Caco-2 (cell line): ENCODE measurements around the gene JARID2. TPM values are rescaled to one million over a fixed set of nuclear protein-coding genes. Genes with fewer than 3 reads are reported as not detected.

Source experiments
- BruUV-seq: library from RNA; stranded (reverse); fragments of 400-500 nt; replicated peaks from 2 replicates; lab custom pipeline; 2021; lab: Mats Ljungman, UMichigan
- CTCF ChIA-PET: fragments of 300-600 bp; sonication (Branson Sonifier 250); formaldehyde crosslinking; loops from one replicate; lab custom pipeline; 2022; ENCODE audit warnings: antibody characterized with exemption; lab: Charles Lee
- POLR2A ChIA-PET: fragments of 300-600 bp; sonication (Branson Sonifier 250); formaldehyde crosslinking; loops from one replicate; lab custom pipeline; 2022; ENCODE audit warnings: antibody characterized with exemption; lab: Charles Lee
- DNase-seq, 2 experiments: peaks; one replicate each; pipeline versions ENCODE4 v3.0.0 to v3.0.0-alpha.2; 2020 to 2022
- H3K27me3 ChIP-seq: replicated peaks from 2 replicates; pipeline ENCODE4 v1.6.0; 2011; ENCODE audit warnings: low read length; ENCODE audit not compliant: control insufficient read depth, insufficient read depth
- H3K36me3 ChIP-seq: 2 replicates; pipeline ENCODE4 v1.5.1; 2011; ENCODE audit warnings: low read length; ENCODE audit not compliant: control insufficient read depth, insufficient read depth
- H3K4me1 ChIP-seq: fragments of 250-450 bp; sonication (Bioruptor Pico); 2 replicates; pipeline ENCODE4 v1.5.1; 2020; ENCODE audit warnings: mild to moderate bottlenecking
- H3K4me3 ChIP-seq: 2 replicates; pipeline ENCODE4 v1.5.1; 2011; ENCODE audit warnings: low read depth, mild to moderate bottlenecking, control low read depth, low read length
- H3K9me3 ChIP-seq: fragments of 250-450 bp; sonication (Bioruptor Pico); 2 replicates; pipeline ENCODE4 v1.5.1; 2020; ENCODE audit warnings: mild to moderate bottlenecking, moderate library complexity
- H3K27ac Mint-ChIP-seq: one replicate; pipeline ENCODE4 v1.8.0; 2022; ENCODE audit warnings: mixed read lengths; ENCODE audit not compliant: unreplicated experiment
- H3K27me3 Mint-ChIP-seq: one replicate; pipeline ENCODE4 v1.8.0; 2022; ENCODE audit warnings: mixed read lengths; ENCODE audit not compliant: insufficient read depth, unreplicated experiment
- H3K36me3 Mint-ChIP-seq: one replicate; pipeline ENCODE4 v1.8.0; 2022; ENCODE audit warnings: mild to moderate bottlenecking, mixed read lengths; ENCODE audit not compliant: insufficient read depth, unreplicated experiment
- H3K4me1 Mint-ChIP-seq: one replicate; pipeline ENCODE4 v1.8.0; 2022; ENCODE audit warnings: low read depth, mixed read lengths; ENCODE audit not compliant: unreplicated experiment
- H3K4me3 Mint-ChIP-seq: one replicate; pipeline ENCODE4 v1.8.0; 2022; ENCODE audit warnings: mild to moderate bottlenecking, moderate library complexity, mixed read lengths; ENCODE audit not compliant: unreplicated experiment
- H3K9me3 Mint-ChIP-seq: one replicate; pipeline ENCODE4 v1.8.0; 2022; ENCODE audit warnings: mixed read lengths; ENCODE audit not compliant: unreplicated experiment
- CTCF ChIP-seq, 2 experiments: fragments of 200-600 bp in 1 of 2; IDR thresholded peaks; 1 replicate in 1 of 2; 2 replicates in 1 of 2; pipeline versions ENCODE4 v1.5.1 to v1.8.0; 2011 to 2022; ENCODE audit warnings: antibody characterized with exemption in 1 of 2, control low read depth in 1 of 2, inconsistent platforms in 1 of 2, low read depth in 1 of 2, low read length in 1 of 2, mild to moderate bottlenecking in 1 of 2, moderate library complexity in 1 of 2; ENCODE audit not compliant: insufficient read depth in 1 of 2, severe bottlenecking in 1 of 2, unreplicated experiment in 1 of 2
- intact Hi-C: fragments of 100-400 bp; cut with micrococcal nuclease; formaldehyde crosslinking; loops from one replicate; pipeline ENCODE4 v1.10.0; 2022; ENCODE audit not compliant: unreplicated experiment
- total RNA-seq: library from RNA; stranded (reverse); gene quantifications from 2 replicates; pipeline ENCODE4 v1.2.3, GENCODE V29; 2022

JARID2 gene
- total RNA-seq, 1 experiment from 2014 or later: 18.3 TPM

DNA sequence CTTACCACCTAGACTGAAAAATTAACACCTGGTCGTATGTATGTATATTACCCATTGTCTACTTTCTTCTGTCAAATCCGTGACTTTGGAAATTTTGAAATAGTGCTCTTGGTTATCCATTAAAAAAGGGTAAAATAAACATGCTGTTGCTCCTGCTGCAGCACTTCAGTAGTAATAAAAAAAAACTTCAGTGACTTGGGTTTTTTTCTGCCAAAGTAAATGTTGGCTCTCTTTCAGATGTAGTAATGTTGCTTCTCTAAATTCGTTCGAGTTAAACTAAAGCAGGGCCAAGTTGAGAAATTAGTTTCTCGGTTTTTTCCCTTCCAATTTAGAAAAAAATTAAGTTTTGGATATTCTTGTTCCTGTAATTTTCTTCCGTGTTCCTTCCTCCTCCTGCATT is 34.2 kb downstream of the JARID2 start:
- peak overlapping the region; percentile 41 for H3K4me3 Mint-ChIP-seq
- H3K4me1 ChIP-seq: peaks cover 58% of the 10 kb centered on the region
- no peak overlapping the region for H3K4me3 ChIP-seq
- H3K4me1 Mint-ChIP-seq: peaks cover 31% of the 10 kb centered on the region
- ChIA-PET POLR2A (no interaction called here), CTCF (no interaction called here)
- no peaks in the 10 kb centered on the region for H3K9me3 Mint-ChIP-seq
- no peaks in the 10 kb centered on the region for H3K36me3 ChIP-seq
- no TSS peak for BruUV-seq
- no peaks in the 10 kb centered on the region for H3K36me3 Mint-ChIP-seq
- no peaks in the 10 kb centered on the region for H3K27me3 Mint-ChIP-seq
- intact Hi-C loops: loop anchor here (5.0 kb wide), 1 partner anchor 33 kb away; the partner anchor contains the start of gene JARID2
- H3K9me3 ChIP-seq: no peaks in the 10 kb centered on the region
- no peak for DNase-seq
- H3K27ac Mint-ChIP-seq: peak overlapping the region; percentile 82
- TF ChIP-seq CTCF (IDR thresholded peaks at IDR 0.05; ENCODE audit: insufficient read depth in 1 of 2, low read depth in 1 of 2, low read length in 1 of 2, severe bottlenecking in 1 of 2, unreplicated experiment in 1 of 2): no peak
- H3K27me3 ChIP-seq: no peaks in the 10 kb centered on the region

DNA sequence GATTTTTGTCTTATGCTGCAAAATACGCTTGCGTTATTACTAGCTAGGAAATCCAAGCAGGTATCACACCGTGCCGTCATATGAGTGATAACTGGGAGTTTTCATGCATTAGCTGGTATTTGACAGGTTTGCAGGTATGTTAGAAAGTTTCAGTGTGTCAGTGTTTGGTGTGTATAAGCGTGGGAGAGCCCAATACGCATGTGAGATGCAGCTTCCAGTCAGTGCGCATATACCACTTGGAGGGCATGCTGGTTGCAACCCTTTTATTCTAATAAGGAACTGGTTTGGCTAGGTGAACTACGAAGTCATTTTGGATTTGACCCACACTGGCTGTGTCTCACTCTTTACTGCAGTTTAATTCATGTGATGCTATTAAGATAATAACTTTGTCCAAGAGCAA is 35.1 kb downstream of the JARID2 start:
- H3K36me3 Mint-ChIP-seq: no peaks in the 10 kb centered on the region
- no peaks in the 10 kb centered on the region for H3K9me3 Mint-ChIP-seq
- no TSS peak for BruUV-seq
- H3K27me3 Mint-ChIP-seq: no peaks in the 10 kb centered on the region
- TF ChIP-seq CTCF (IDR thresholded peaks at IDR 0.05; ENCODE audit: insufficient read depth in 1 of 2, low read depth in 1 of 2, low read length in 1 of 2, severe bottlenecking in 1 of 2, unreplicated experiment in 1 of 2): no peak
- Histone ChIP-seq H3K27me3 (no peaks in the 10 kb centered on the region), H3K36me3 (no peaks in the 10 kb centered on the region), H3K9me3 (no peaks in the 10 kb centered on the region; the same call in 1 of the 2 replicates), H3K4me1 (peaks cover 65% of the 10 kb centered on the region), H3K4me3 (no peak overlapping the region)
- DNase-seq: no peak
- intact Hi-C loops: loop anchor here (5.0 kb wide), 1 partner anchor 34 kb away; the partner anchor contains the start of gene JARID2
- no peak overlapping the region for H3K4me3 Mint-ChIP-seq
- ChIA-PET CTCF (no interaction called here), POLR2A (no interaction called here)
- H3K4me1 Mint-ChIP-seq: peaks cover 31% of the 10 kb centered on the region
- H3K27ac Mint-ChIP-seq: peak overlapping the region; percentile 82

- intact Hi-C loops: loop anchor here (5.0 kb wide), 1 partner anchor 35 kb away; the partner anchor contains the start of gene JARID2
- CTCF ChIA-PET: no interaction called here
- Histone ChIP-seq H3K27me3 (no peaks in the 10 kb centered on the region), H3K36me3 (no peaks in the 10 kb centered on the region), H3K4me3 (no peak overlapping the region), H3K9me3 (no peaks in the 10 kb centered on the region; the same call in 1 of the 2 replicates), H3K4me1 (peaks cover 65% of the 10 kb centered on the region)
- Mint-ChIP-seq H3K36me3 (no peaks in the 10 kb centered on the region), H3K27ac (peak overlapping the region; percentile 50), H3K27me3 (no peaks in the 10 kb centered on the region), H3K4me1 (peaks cover 31% of the 10 kb centered on the region), H3K9me3 (no peaks in the 10 kb centered on the region), H3K4me3 (no peak overlapping the region)
- POLR2A ChIA-PET: no interaction called here
- DNase-seq: no peak
- no peak for TF ChIP-seq CTCF (IDR thresholded peaks at IDR 0.05; ENCODE audit: insufficient read depth in 1 of 2, low read depth in 1 of 2, low read length in 1 of 2, severe bottlenecking in 1 of 2, unreplicated experiment in 1 of 2)
- BruUV-seq: no TSS peak
These were observed 36.5 kb downstream of the JARID2 start for GRCh38 chr6:15282334-15282733.
